ENCODE results near the gene PRKCQ.

The PRKCQ gene

DNA sequence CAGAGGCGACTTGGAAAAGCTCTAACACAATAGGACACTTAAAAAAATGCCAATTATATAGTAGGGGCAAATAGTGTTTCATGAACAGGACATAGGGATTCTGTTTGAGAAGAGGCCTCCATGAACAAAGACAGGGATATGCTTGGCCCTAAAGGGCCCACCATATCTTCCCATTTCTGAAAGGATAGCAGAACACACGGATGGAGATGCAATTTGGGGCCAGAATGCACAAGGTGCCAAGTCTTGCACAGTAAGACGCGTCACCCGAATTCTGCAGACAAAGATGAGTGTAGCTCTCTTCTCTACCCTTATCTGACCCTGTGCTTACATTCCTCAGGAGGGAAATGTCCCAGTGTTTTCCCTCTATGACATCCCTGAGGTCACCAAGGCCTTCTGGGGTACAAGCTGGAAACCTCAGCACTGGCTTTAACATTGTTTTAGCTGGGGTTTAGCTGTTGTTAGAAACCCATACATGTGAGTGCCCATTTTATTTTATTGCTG, 12.8 kb downstream of the PRKCQ start:
- TF ChIP-seq POLR2A (IDR thresholded peaks at IDR 0.05; ENCODE audit: extremely low read depth, insufficient read length) = no peak
- TF ChIP-seq, protein P1, sequence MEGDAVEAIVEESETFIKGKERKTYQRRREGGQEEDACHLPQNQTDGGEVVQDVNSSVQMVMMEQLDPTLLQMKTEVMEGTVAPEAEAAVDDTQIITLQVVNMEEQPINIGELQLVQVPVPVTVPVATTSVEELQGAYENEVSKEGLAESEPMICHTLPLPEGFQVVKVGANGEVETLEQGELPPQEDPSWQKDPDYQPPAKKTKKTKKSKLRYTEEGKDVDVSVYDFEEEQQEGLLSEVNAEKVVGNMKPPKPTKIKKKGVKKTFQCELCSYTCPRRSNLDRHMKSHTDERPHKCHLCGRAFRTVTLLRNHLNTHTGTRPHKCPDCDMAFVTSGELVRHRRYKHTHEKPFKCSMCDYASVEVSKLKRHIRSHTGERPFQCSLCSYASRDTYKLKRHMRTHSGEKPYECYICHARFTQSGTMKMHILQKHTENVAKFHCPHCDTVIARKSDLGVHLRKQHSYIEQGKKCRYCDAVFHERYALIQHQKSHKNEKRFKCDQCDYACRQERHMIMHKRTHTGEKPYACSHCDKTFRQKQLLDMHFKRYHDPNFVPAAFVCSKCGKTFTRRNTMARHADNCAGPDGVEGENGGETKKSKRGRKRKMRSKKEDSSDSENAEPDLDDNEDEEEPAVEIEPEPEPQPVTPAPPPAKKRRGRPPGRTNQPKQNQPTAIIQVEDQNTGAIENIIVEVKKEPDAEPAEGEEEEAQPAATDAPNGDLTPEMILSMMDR (IDR thresholded peaks at IDR 0.05; ENCODE audit: low read depth, low read length) = no peak
- TF ChIP-seq, protein P2, sequence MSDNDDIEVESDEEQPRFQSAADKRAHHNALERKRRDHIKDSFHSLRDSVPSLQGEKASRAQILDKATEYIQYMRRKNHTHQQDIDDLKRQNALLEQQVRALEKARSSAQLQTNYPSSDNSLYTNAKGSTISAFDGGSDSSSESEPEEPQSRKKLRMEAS (IDR thresholded peaks at IDR 0.05; ENCODE audit: low read depth, low read length) = no peak
- TF ChIP-seq MYC (IDR thresholded peaks at IDR 0.05; ENCODE audit: low read depth, low read length) = no peak

DNA sequence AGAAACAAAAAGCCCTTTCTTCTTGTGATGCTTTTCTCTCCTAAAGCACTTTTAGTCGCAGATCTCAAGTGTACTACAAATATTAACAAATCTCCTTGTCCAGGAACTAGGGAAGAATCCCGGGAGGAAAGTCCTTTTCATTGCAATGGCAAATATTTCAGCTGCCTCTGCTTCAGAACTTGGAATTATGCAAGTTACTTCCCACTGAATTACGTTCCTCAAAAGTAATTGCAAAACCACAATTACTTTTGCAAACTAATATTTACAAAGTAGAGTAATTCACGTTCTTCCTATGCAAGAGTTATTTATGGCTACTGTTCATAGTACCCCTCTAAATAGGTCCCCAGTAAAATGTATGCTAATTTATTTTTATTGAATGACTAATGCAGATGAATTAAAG, 14.5 kb downstream of the PRKCQ start:
- no peak overlapping the region for H3K4me3 ChIP-seq (ENCODE audit: low read depth, low read length)
- TF ChIP-seq, protein P2 (IDR thresholded peaks at IDR 0.05; ENCODE audit: low read depth, low read length) = no peak
- TF ChIP-seq POLR2A (IDR thresholded peaks at IDR 0.05; ENCODE audit: extremely low read depth, insufficient read length) = no peak
- TF ChIP-seq, protein P1 (IDR thresholded peaks at IDR 0.05; ENCODE audit: low read depth, low read length) = no peak
- TF ChIP-seq MYC (IDR thresholded peaks at IDR 0.05; ENCODE audit: low read depth, low read length) = no peak
- no peak for DNase-seq (ENCODE audit: low read depth)

More for the DNA sequence above, 12.8 kb downstream of the PRKCQ start:
- H3K4me3 ChIP-seq (ENCODE audit: low read depth, low read length) = no peak overlapping the region
- DNase-seq (ENCODE audit: low read depth) = no peak

DNA sequence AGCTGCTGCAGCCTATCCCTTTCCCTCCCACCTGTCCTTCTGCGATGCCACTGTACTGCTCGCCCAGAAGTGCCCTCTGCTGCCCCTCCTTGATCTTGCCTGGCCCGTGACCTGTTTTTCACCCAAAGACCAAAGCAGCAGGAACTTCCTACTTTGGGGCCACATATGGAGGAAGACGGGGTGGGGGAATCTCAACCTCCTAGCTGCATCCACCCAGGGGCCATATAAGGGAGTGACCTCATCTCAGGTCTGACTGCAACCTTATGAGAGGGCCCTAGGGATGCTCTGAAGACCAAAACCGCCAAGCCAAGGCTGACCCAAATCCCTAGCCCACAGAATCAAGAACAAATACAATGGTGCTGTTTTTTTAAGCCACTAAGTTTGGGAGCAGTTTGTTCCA, 15.7 kb downstream of the PRKCQ start:
- no peak overlapping the region for H3K4me3 ChIP-seq (ENCODE audit: low read depth, low read length)
- no peak for DNase-seq (ENCODE audit: low read depth)
- TF ChIP-seq POLR2A (IDR thresholded peaks at IDR 0.05; ENCODE audit: extremely low read depth, insufficient read length) = no peak
- TF ChIP-seq MYC (IDR thresholded peaks at IDR 0.05; ENCODE audit: low read depth, low read length) = no peak
- TF ChIP-seq, protein P1 (IDR thresholded peaks at IDR 0.05; ENCODE audit: low read depth, low read length) = no peak
- TF ChIP-seq, protein P2 (IDR thresholded peaks at IDR 0.05; ENCODE audit: low read depth, low read length) = no peak

DNA sequence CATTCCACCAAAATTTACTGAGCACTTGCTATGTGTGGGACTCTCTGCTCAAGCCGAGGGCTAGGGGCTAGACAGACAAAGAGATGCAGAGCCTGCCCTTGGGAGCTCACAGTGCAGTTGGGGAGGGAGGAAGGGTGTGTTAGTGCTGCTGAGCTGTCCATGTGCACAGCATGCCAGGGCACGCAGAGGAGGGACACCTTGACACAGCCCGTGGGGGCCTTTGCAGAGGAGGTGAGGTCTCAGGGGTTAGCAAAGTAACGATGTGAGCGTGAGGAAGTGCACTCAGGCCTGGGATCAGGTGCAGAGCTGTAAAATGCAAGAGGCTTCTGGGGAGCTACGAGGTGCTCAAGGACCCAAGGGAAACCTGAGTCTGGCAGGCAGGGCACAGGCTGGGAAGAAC, 16.3 kb downstream of the PRKCQ start:
- no peak overlapping the region for H3K4me3 ChIP-seq (ENCODE audit: low read depth, low read length)
- no peak for DNase-seq (ENCODE audit: low read depth)
- TF ChIP-seq POLR2A (IDR thresholded peaks at IDR 0.05; ENCODE audit: extremely low read depth, insufficient read length) (no peak), MYC (IDR thresholded peaks at IDR 0.05; ENCODE audit: low read depth, low read length) (no peak)
- TF ChIP-seq, protein P1 (IDR thresholded peaks at IDR 0.05; ENCODE audit: low read depth, low read length) = no peak
- TF ChIP-seq, protein P2 (IDR thresholded peaks at IDR 0.05; ENCODE audit: low read depth, low read length) = no peak

DNA sequence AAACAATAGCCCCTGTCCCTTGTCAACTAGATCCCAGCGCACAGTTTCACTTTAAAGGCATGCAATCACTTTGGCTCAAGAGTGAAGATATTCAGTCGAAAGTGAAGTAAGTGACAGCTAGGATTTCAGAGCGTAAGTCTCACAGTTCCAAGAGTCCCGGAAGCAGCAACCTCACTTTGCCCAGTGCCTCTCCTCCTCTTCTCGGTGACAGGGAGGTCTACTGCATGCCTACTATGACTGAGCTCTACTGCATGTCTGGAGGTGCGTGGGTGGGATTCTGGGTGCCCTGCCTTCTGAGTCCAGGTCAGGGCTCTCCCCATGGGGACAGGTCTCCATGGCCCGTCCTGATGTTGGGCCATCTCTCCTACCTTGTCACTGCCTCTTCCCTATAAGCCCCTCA, 17.0 kb downstream of the PRKCQ start:
- H3K4me3 ChIP-seq (ENCODE audit: low read depth, low read length) = no peak overlapping the region
- no peak for DNase-seq (ENCODE audit: low read depth)
- no peak for TF ChIP-seq MYC (IDR thresholded peaks at IDR 0.05; ENCODE audit: low read depth, low read length)
- TF ChIP-seq, protein P2 (IDR thresholded peaks at IDR 0.05; ENCODE audit: low read depth, low read length) = no peak
- TF ChIP-seq, protein P1 (IDR thresholded peaks at IDR 0.05; ENCODE audit: low read depth, low read length) = no peak
- no peak for TF ChIP-seq POLR2A (IDR thresholded peaks at IDR 0.05; ENCODE audit: extremely low read depth, insufficient read length)
